Stimulated activated CD8-positive, alpha-beta memory T cell treated with anti-CD3 and anti-CD28 coated beads, Interleukin-4, amount 100 ng/mL, for 48 hours (primary cell): ENCODE results near the gene PPM1A.
"Not testable (repeated sequence)": the region's sequence is repeated elsewhere in the genome, so short reads cannot be mapped to it uniquely, and the experiment has no call there.

ENCODE experiments used
- DNase-seq: peaks from one replicate; pipeline ENCODE4 v3.0.0-alpha.2; 2020

The PPM1A gene

GRCh38 chr14:60272177-60272576 is 23.2 kb downstream of the PPM1A start:
- DNase-seq = no peak

GRCh38 chr14:60273956-60274355 is 24.9 kb downstream of the PPM1A start:
- DNase-seq = no peak

GRCh38 chr14:60274448-60274847 is 25.4 kb downstream of the PPM1A start:
- no peak for DNase-seq

GRCh38 chr14:60275932-60276331 is 26.9 kb downstream of the PPM1A start:
- no peak for DNase-seq

- DNase-seq = no peak
Observed at GRCh38 chr14:60276347-60276746, 27.3 kb downstream of the PPM1A start.

GRCh38 chr14:60277605-60278190 is 28.7 kb downstream of the PPM1A start:
- no peak for DNase-seq

GRCh38 chr14:60278350-60278749 is 29.3 kb downstream of the PPM1A start:
- DNase-seq = no peak

GRCh38 chr14:60287452-60287851 is 38.4 kb downstream of the PPM1A start:
- DNase-seq = no peak

GRCh38 chr14:60288279-60288678 is 39.3 kb downstream of the PPM1A start:
- DNase-seq = no peak

- DNase-seq = no peak
Observed at GRCh38 chr14:60294411-60295069, 45.5 kb downstream of the PPM1A start.

- DNase-seq = no peak
Observed at GRCh38 chr14:60300019-60300418, 51.0 kb downstream of the PPM1A start.

GRCh38 chr14:60301685-60302084 is 52.7 kb downstream of the PPM1A start:
- no peak for DNase-seq

GRCh38 chr14:60302663-60303062 is 53.6 kb downstream of the PPM1A start:
- DNase-seq = no peak

- DNase-seq = no peak
Observed at GRCh38 chr14:60303745-60304144, 54.7 kb downstream of the PPM1A start.

- DNase-seq = no peak
Observed at GRCh38 chr14:60304509-60304908, 55.5 kb downstream of the PPM1A start.

GRCh38 chr14:60309867-60310552 is 61.0 kb downstream of the PPM1A start:
- DNase-seq = no peak

GRCh38 chr14:60311417-60311816 is 62.4 kb downstream of the PPM1A start:
- DNase-seq = no peak

GRCh38 chr14:60313093-60313492 is 64.1 kb downstream of the PPM1A start:
- no peak for DNase-seq

GRCh38 chr14:60315196-60315990 is 66.4 kb downstream of the PPM1A start:
- DNase-seq = no peak

GRCh38 chr14:60317609-60318008 is 68.6 kb downstream of the PPM1A start:
- DNase-seq = no peak

- DNase-seq = not testable (repeated sequence)
Observed at GRCh38 chr14:60320860-60321259, 71.8 kb downstream of the PPM1A start.

- no peak for DNase-seq
Observed at GRCh38 chr14:60323199-60323896, 74.3 kb downstream of the PPM1A start.

- DNase-seq = no peak
Observed at GRCh38 chr14:60324837-60325236, 75.8 kb downstream of the PPM1A start.
